HG03159 (cell line): ENCODE data around the gene DPEP1.
"Not testable (repeated sequence)": the region's sequence is repeated elsewhere in the genome, so short reads cannot be mapped to it uniquely, and the experiment has no call there.

Experiments
- ATAC-seq: cut with Tn5 transposase; IDR thresholded peaks from one replicate; pipeline ENCODE4 v1.9.1; 2021; ENCODE audit warnings: mild to moderate bottlenecking, moderate library complexity; ENCODE audit not compliant: unreplicated experiment

The DPEP1 gene

DNA sequence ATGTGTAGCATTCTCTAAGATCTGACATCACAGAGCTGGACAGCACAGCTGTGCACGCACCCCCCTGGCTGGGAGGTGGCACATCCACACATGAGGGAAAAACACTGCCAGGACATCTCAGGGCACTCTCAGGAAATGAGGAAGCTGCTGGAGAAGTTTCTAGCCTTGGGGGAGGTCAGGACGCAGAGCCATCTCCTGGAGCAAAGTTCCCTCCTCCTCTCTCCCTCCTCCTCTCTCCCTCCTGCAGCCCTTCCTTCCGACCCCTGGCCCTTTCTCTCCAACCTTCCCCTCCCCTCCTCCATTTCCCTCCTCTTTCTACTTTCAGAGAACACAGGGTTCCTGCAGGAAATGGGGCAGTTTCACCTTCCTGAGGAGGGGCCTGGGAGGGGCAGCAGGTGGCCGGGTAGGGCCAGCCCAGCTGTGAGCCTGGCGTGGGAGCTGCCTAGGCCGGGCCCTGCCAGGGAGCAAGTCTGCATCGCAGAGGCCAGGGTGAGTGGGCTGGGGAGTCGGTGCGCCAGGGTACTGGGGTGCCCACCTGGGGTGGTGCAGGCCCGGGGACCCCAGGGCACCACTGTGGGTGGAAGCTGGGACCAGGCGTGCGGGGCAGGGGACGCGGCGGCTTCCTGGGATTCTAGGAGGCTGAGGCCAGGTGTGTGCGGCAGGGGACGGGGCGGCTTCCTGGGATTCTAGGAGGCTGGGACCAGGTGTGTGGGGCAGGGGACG is at the start of gene DPEP1:
TSS of gene DPEP1 (plus strand) at position 412 of the 723 bp plus-strand sequence. CDS start 16,769 bp downstream, outside the sequence.
- ATAC-seq = no peak

DNA sequence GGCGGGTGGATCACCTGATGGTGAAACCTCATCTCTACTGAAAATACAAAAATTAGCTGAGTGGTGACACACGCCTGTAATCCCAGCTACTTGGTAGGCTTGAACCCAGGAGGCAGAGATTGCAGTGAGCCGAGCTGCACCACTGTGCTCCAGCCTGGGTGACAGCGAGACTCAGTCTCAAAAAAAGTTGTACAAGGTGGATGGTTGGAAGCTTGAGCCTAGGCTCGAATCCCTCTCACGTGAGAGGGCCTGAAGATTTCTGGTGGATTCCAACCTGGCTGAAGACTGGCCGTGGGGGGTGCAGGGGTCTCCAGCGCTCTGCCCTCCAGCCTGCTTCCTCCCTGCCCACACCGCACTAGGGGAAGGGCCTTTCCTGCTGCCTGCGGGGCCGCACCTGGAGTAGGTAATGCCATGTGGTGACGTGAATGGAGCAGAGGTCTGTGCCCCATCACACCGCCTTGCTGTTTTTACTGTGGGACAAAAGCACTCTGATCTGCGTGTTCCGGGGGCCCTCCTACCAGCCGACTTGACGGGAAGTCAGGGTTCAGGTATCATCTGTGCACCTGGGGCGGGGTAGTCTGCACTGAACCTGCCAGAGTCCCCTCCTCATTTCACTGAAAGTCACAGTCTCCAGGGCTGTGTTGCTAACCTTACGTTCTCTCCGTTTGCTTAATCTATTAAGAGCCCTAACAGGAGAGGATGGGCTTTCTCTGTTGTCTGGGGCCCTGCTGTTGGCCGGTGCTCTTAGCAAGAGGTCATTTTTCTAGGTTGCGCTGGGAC is 48.8 kb upstream of the DPEP1 start:
- no peak for ATAC-seq

DNA sequence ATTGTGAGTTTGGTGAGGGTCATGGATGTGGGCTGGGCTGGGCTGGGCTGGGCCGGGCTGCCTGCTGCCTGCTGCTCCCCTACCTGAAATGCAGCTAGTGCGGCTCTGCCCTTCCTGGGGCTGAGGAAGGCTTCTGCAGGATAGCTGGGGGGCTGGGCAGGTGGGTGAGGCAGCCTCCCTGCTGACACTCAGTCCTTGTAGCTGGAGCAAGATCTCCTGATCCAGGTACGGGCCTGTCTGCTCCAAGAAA is 48.3 kb upstream of the DPEP1 start:
- no peak for ATAC-seq

DNA sequence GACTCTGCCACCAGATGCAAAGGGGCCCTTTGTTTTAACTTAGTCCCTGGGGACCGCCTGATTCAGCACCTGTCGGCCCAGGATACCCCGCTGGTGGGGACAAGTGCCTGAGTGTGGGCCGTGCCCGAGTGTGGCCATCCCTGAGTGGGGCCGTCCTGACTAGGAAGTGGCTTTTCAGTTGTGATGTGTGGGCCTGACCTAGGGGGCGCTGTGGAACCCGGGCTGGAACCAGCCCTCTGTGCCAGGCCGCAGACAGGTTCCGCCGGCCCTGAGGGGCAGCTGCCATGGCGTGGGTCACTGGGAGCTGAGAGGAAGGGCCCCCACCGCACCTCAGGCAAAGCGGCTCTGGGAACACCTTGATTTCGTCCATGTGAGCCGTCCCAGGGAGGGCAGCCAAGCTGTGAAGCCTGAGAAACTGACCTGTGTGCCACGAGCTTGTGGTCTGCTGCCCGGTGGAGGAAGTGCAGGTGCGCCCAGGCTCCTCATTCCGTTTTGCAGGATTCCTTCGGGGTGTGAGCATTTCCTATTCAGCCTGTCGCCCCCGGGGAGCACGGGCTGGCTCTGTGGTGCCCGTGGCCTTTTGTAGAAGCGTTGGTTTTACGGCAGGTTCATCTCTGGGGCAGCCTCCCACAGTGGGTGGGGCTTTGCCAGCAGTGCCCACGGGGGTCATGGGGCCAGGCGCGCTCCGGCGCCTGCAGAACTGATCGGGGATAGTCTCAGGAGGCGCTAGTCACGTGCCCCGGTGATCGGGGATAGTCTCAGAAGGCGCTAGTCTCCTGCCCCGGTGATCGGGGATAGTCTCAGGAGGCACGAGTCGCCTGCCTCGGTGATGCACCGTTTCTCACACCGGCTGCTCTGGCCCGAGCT is 47.7 kb upstream of the DPEP1 start:
- ATAC-seq = no peak

DNA sequence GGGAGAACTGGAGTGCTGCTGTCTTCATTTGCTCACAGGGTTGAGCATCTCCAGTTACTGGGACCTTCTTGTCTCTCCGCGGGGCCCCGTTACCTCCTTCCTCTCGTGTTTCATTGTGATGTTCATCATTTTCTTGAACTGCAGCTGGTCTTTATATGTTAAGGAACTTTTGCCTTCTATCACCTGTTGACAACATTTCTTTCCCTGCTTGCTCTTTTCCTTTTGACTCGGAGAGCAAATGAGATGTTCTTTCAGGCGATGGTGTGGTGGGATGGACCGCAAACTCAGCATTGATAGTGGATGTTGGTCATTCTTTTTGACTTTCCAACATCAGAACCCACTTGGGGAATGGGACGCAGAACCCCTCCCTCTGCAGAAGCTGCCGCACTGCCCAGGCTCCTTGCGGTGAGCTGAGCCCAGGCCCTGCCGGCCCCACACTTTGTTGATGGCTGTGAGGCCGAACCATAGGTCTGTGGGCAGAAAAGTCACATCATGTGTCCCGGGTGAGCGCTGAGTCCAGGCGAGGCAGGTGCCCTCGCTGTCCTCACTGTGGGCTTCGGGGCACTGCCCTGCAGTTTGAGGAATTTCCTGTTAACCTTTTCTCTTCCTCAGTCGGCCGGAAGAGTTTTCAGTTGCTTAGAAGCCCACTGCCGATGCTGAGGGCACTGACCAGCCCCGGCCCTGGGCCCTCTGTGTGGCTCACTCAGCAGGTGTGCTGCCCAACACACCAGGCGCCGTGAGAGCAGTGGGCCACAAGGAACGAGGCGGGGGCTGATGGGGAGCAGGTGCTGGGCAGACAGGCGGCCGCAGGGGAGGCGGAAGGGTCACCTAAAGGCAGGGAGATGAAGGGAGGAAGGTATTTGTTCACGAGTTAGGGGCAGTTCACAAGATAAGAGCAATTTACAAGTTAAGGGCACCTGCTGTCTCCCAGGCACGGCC is 45.5 kb upstream of the DPEP1 start:
- ATAC-seq = no peak

DNA sequence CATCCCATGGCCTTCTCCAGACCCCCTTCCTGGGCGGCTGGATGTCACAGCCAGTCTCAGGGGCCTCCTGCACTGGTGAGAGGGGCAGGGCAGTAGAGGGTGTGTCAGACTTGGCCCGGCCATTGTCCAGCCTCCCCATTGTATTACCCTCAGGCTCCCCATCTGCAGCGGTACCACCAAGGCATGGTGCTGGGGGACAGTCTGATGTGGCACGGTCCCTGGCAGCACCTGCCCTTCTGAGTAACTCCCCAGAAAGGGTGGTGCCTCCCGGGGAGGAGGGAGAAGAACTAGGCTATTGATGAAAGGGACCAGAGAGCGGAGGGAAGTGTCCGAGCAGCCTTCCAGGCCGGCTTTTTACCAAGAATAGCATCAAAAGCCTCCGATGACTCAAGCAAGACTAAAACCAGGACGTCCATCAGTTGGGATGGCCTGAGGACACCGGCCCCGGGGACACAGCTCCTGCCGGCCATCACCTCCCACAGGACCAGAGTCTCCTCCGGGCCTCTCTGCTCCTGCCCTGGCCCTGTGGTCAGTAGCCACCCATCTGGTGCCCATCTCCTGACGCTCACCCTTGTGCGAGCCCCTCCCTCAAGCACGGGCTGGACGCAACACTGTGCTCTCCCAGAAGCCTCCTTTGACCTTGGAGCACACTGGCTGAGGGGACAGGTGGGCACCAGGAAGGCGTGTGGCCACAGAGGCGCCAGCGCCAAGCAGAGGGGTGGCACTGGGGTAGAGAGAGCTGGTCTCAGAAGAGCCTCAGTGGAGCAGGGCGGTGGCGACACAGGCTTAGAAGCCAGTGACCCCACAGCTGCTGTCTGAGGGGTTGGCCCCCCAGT is 43.7 kb upstream of the DPEP1 start:
- ATAC-seq = no peak

DNA sequence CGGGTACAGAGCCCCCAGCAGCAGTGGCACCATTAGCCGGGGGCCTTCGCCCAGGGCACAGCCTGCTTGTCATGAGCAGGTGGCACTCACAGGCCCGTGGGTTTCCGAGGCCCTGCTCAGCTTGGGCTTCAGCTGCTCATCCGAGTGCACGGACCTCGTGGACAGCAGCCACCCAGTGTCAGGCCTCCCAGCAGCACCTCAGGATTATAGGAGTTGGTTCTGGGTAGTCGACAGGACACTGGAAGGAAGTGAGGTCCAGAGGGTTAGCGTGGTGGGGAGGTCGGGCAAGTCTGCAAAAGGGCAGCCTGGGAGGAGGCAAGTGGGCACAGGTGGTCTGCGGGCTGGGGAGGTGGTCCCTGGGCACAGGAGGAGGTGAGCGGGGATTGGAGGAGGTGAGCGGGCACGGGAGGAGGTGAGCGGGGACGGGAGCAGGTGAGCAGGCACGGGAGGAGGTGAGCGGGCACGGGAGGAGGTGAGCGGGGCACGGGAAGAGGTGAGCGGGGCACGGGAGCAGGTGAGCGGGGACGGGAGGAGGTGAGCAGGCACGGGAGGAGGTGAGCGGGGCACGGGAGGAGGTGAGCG is 43.0 kb upstream of the DPEP1 start:
- no peak for ATAC-seq

DNA sequence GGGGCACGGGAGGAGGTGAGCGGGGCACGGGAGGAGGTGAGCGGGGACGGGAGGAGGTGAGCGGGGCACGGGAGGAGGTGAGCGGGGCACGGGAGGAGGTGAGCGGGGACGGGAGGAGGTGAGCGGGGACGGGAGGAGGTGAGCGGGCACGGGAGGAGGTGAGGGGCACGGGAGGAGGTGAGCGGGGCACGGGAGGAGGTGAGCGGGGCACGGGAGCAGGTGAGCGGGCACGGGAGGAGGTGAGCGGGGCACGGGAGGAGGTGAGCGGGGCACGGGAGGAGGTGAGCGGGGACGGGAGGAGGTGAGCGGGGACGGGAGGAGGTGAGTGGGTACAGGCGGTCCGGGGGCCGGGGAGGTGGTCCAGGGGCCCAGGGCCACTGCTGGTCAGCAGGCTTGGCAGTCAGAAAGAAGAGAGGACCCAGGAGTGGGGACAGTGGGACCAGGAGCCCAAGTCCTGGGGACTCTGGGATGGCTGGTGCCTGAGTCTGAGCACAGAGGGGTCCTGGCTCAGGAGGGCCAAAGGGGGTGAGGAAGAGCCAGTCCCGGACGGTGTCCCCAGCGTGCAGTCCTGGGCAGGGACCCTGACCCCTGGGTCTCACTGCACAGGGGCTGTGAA is 42.4 kb upstream of the DPEP1 start:
- not testable (repeated sequence) for ATAC-seq

DNA sequence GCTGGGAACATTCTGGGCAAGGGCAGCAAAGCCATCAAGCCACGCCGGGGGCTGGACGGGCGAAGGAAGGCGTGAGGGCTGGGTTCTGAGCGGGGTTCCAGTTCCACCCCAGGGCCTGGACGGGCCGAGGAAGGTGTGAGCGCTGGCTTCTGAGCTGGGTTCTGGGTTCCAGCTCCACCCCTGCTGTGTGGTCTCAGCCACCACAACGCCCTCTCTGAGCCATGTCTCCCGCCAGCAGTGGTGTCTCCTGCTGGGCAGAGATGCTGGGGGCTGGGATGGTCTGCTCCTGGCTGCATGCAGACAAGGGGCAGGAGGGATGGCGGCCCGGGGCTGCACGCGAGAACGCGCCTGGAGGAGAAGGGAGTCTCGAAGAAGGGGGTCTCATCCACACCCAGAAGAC is 41.8 kb upstream of the DPEP1 start:
- no peak for ATAC-seq

DNA sequence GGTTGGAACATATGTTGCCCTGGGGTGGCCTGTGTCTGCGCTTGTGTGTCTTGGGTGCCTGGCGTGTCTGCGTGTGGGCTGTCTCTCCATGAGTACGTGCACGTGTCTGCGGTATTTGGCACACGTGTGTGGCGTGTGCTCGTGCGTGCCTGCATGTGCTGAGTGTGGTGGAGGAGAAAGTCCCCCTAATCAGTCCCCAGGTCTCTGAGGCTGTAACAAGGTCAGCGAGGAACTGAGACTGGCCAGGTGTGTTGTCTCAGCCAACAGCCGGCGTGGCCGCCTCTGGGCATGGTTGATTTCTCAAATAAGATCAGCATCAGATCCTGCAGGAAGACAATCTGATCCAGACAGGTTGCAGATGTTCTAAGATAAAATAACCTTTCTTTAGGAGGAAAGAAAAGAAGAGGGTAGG is 41.4 kb upstream of the DPEP1 start:
- no peak for ATAC-seq

DNA sequence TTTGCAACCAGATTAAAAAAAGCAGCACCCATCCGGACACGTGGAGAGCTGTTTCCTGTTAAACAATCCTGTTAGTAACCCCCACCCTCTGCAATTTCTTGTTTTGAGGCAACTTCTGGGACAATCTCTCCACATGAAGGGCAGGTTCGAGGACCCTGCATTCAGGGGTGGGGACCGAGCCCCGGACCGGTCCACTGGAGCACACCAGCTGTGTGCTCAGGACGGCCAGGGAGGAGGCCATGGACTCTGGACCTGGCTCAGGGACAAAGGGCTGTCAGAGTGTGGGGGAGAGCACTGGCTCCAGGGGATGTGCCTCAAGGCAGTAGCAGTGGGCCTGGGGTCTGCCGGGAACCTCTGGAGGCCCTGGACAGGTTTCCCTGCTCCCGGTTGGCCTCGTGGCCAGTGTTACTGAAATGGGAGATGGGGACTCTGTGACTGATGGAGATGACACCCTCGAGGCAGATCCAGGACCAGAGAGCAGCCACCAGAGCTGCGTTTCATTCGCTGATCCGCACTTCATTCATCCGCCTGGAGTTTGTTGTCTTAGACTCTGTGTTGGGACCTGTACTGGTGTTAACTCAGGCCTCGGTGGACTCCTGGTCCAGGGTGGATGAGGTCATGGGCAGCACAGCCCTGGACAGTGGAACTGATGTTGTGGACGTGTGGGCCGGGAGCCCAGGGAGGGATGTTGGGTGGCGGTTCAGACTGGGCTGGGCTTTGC is 40.8 kb upstream of the DPEP1 start:
- no peak for ATAC-seq

DNA sequence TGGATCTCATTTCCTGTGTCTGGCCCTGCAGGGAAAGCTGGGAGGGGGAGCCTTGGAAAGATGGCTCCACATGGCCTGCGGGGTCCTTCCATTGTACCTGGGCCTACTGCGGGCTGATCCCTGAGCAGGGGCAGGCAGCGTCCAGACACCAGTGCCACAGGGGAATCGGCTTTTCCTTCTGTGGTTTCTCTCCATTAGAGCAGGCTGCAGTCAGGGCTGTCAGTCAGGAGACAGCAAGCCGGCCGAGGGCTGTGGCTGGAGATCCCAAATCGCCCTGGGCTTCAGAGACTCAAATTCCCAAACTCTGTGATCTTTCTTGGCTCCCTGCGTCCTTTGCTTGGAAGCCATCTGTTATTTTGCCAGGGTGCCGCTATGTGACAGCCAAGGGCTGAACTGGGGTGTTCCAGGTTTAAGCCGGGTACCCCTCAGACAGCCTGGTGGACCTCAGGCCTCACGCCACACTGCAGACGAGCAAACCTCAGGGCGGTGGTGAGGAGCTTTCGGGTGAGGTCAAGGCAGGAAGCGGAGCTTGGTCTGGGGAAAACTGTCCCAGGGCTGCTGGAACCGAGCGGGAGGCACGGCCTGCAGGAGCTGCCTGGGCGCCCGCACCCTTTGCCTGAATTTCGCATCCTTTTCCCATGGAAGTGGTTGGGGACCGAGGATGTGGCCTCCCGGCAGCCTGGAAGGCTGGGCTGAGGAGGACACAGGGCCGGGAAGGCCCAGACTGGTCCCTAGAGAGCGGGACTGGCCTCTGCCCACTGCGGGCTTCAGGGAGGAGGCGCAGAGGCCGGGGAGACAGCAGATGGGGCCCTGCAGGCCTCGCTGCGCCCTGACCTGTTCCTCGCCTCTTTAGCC is 39.4 kb upstream of the DPEP1 start:
- no peak for ATAC-seq

DNA sequence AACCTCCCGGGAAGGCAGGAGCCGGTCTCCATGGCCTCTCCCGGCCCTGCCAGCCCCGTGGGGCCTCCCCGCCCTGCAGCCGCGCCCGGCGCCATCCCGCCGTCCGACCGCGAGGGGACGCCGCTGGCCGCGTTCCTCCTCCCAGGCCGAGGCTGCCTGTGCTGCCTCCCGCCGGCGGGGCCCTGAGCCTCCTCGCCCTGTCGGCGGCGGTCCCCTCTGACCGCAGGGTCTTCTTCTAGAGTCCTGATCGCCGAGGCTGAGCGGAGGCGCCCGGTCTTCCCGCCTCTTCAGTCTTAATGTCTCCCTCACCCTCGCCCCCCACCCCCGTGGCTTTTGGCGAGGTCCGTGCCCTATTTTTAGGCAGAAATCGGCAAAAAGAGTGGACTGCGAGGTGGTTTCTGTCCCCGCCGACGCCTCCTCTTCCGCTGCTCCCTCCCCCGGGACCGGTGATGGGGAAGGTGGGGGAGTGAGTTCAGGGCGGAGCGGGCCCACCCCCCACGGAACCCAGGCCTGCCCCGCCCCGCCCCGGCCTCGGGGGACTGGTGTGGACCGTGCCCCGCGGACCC is 38.7 kb upstream of the DPEP1 start:
- no peak for ATAC-seq

DNA sequence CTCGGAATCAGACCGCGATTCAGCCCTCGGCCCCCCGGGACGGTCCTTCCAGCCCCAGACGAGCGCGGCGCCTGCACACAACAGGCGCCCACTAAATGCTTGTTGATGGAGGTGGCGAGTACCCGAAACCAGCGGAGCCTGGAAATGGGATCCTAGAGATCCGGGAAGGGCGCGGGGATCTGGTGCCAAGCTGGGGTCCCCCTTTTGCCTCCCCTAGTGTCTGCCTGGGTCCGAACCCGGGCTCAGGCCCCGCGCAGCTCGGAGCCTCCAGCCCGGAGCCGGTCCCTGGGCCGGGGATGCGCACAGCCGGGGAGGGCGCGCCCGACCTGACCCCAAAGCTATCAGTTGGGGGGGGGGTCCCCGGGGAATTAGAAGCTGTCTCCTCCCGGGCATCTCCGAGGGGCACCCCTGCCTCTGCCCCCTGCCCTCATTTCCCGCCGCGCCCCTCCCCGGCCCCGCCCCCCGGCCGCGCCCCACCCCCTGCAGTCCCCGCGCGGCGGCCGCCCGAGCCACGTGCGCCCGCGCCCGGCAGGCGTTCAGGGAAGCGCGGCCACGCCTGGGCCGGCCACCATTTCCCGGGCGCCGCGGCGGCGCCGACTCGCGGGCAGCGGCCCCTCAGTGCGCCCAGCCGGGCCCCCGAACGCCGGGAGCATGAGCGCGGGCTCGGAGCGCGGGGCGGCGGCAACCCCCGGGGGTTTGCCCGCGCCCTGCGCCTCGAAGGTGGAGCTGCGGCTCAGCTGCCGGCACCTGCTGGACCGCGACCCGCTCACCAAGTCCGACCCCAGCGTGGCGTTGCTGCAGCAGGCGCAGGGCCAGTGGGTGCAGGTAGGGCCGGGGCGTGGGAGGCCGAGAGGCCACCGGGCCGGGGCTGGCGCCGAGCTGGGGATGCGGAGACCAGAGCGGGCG is 37.9 kb upstream of the DPEP1 start, which contains the start of gene CPNE7:
TSS of gene CPNE7 (plus strand) at position 512 of the 906 bp plus-strand sequence. CDS start at position 652, 140 bp downstream.
- no peak for ATAC-seq

DNA sequence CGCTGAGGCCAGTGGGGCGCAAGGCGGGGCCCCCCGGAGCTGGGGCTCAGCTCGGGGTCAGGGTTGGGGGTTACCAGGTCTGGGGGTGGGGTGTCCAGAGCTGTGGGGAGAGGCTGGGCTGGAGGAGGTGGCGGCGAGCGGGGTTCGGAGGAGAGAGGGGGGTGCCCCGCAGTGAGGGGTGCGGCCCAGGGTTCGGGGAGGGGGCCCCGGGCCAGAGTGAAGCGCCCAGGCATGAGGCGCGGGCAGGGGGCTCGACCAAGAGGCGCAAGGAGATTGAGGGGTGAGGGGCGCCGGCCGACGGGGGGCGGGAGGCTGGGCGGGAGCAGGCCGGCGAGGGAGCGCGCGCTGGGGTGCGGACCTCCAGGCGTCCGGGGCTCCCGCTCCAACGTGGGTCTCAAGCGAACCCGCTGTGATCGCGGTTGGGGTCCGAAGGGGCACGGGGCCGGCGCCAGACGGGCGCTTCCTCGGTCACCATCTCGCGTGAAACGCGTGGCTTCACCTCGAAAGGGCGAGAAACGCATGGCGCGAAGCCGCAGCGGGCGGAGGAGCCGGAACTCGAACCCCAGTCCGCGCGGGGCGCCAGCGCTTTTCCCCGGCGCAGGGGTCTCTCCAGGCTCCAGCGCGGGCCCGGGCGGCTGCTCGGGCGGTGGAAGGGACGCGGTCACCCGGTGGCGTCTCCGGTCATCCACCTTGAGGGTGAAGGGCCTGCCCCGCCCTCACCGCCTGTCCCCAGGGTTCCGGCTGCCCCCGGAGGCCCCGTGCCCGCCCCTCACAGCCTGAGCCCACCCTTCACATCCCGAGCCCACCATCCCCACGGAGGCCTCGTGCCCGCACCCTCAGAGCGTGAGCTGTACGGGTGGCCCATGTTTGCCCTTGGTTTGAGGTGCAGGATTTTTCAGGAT is 37.0 kb upstream of the DPEP1 start:
- no peak for ATAC-seq
